Dermis blood vessel endothelial cell (primary cell): Measurements from ENCODE around the gene TBX10. TPM values are rescaled to one million over a fixed set of nuclear protein-coding genes. Genes with fewer than 3 reads are reported as not detected.
"Not testable (repeated sequence)": the region's sequence is repeated elsewhere in the genome, so short reads cannot be mapped to it uniquely, and the experiment has no call there.

Experiments used
- DNase-seq: peaks from one replicate; pipeline ENCODE4 v3.0.0; 2010
- total RNA-seq: library from RNA; depleted of rRNA; stranded (reverse); fragments of >200 nt; gene quantifications from 2 replicates; pipeline ENCODE4 v1.2.3, GENCODE V29; 2014

Gene TBX10
- total RNA-seq, 1 donor from 2014 or later, result not detected

DNA sequence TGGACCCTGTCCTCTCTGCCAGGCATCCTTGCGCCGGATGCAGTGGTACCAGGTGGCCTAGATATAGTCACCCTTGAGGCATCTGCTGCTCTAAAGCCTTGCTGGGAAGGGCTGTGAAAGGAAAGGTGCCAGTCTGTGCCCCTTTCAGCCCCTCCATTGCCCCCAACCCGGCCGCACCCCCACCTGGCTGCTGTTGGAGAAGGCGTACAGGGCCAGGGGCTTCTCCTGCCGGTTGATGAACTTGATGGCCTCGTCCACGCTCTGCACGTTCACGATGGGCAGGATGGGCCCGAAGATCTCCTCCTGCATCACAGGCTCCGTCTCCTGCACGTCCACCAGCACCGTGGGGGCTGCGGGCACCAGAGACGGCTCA, 24.6 kb upstream of the TBX10 start:
- DNase-seq, result no peak

DNA sequence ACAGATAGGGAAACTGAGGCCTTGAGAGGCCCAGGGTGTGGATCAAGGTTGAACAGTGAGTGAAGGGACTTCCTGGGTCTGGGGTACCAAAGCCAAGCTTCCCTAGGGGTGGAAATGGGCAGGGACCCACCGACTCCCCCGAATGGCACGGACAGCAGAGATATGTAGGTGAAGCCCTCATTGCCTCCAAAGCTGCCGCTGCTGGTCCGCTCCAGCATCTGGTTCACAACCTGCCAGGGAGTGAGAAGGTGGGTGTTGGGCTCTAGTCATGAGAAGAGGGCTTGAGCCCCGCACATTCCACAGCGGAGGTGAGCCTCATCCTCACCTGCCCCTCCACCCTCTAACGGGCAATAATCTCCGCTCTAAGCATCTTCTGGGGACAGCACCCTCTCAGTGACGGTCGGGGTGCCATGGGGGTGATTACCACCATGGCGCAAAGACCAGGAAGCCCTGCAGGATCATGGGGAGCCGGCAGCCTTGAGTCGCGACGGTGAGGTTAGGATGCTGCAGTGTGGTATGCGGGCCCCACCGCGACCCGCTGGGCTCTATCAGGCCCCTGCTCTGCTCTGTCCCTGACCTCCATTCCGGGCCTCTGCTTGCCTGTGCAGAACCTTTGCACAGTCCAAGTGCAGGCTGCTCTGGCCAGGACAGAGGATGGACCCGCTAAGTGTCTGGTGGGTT, 24.1 kb upstream of the TBX10 start:
- DNase-seq, result no peak

DNA sequence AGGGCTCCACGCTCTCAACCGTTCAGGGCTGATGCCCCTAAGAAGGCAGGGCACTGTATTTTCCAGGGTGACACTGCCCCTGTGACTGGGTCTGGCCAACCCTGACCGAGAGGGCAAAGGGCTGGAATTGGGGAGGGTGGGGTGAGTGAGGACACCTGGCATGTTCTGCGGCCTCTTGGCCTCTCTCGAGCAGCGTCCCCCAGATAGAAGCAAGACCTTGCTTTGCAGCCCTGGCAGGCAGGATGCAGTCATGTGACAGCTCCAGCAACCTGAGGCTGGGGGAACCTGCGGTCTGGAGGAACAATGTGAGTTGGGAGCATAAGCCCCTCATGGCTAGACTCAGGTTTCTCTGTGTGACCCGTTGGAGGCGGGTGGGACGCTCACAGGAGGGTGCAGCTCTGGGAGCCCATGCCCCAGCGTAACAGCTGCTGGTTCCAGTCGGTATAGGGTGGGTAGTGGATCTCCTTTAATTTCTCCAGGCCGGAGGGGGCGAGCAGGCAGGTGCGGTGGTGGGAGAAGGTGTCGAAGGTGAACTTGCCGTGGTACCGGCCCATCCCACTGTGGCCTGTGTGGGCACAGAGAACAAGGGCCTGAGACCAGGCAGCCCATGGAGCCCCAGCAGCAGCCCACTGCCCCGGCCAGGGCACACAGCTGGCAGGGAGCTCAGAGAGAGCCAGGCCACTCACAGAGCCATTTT, 23.4 kb upstream of the TBX10 start:
- DNase-seq, result no peak

DNA sequence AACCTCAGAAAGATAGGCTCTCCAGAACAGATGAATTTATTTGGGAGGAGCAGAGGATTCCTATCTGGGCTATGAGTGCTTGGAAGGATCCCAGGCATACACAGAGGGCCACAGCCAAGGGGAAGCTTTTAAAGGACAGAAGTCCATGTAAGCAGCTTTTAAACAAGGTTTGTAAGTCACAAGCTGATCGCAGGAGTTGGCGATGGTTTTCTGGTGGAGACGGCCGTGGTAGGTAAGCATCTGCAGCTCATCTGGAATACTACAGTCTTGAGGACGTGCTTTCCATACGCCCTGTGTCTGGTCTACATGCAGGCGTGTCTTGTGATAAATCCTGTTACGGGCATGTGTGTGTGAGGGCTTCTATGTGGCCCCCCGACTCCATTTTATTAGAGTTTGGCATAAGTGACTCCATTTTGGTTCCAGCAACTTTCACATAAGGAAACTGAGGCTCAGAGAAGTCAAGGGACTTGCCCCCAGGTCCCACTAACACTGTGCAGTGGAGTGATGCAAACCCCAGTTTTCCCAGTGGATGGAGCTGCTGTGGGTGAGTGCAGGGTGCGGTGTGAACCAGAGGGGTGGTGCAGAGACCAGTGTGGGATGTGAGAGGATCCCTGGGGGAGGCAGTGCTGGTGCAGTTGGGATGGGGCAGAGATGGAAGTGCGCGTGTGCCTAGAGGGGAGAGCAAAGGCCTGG, 22.7 kb upstream of the TBX10 start:
- DNase-seq, result no peak

DNA sequence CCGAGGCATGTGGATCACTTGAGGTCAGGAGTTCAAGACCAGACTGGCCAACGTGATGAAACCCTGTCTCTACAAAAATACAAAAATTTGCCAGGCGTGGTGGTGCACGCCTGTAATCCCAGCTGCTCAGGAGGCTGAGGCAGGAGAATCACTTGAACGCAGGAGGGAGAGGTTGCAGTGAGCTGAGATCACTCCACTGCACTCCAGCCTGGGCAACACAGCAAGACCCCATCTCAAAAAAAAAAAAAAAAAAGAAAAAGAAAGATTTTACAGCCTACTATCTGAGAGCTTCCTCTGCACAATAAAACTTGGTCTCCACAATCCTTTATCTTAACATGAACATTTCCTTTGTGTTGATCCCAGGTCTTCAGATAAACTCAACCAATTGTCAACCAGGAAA, 21.2 kb upstream of the TBX10 start:
- DNase-seq, result not testable (repeated sequence)

DNA sequence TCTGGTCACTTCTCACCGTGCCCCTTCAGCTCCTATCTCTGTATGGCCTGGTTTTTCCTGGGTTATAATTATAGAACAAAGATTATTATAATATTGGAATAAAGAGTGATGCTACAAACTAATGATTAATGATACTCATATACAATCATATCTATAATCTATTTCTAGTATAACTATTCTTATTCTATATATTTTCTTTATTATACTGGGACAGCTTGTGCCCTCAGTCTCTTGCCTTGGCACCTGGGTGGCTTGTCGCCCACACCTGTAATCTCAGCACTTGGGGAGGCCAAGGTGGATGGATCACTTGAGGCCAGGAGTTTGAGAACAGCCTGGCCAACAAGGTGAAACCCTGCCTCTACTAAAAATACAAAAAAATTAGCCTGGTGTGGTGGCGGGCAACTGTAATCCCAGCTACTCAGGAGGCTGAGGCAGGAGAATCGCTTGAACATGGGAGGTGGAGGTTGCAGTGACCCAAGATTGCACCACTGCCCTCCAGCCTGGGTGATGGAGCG, 20.1 kb upstream of the TBX10 start:
- not testable (repeated sequence) for DNase-seq

DNA sequence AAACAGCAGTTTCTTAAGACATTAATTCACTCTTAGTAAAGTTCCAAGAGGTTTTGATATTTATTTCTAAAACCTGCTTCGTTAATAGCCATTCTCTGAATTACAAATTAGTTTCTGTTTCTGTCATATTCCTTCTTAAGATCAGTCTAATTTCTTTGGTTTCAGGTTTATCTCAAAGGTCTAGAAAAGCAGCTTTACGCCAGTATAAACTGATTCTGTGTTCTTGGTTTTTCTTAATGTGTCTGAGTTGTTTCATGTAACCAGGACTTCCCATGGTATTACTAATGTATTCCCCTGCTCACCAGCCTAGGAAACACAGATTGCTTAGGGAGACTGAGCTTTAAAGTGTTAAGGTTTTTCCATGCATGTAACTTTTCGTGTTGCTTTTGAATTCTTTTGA, 17.7 kb upstream of the TBX10 start:
- no peak for DNase-seq

DNA sequence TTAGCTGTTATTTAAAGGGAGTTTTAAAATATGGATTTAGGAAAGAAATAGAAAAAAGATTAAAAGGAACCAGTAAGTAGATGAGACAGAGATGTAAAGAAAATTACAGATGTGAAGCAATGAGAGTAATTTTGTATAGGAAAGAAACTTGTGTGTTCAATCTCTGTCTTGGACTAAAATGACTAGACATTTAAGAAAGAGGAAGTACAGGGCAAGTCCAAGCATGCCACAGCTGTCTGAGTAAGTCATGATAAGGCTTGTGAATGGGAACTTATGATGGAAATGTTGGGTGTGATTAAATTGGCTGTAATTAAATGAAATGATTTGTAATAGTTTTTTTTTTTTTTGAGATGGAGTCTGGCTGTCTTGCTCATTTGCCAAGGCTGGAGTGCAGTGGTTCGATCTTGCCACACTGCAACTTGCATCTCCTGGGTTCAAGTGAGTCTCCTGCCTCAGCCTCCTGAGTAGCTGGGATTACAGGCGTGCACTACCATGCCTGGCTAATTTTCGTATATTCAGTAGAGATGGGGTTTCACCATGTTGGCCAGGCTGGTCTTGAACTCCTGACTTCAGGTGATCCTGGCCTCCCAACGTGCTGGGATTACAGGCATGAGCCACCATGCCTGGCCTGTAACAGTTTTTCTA, 16.8 kb upstream of the TBX10 start:
- DNase-seq, result peak; percentile 23

DNA sequence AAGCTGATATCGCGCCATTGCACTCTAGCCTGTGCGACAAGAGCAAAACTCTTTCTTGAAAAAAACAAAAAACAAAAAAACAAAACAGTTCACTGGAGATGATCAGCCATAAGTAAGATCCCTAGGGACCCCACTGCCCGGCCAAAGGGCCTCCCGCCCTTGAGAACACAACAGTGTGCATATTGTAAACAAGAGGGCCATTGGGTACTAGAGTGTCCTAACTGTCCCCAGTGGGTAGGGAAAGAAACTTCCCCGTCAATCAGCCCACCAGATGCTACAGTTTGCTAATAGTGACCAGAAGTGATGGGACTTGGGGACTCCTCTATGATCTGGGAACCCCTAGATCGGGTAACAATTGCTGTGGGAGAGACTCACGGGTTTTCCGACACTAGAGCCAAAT, 14.7 kb upstream of the TBX10 start:
- no peak for DNase-seq

DNA sequence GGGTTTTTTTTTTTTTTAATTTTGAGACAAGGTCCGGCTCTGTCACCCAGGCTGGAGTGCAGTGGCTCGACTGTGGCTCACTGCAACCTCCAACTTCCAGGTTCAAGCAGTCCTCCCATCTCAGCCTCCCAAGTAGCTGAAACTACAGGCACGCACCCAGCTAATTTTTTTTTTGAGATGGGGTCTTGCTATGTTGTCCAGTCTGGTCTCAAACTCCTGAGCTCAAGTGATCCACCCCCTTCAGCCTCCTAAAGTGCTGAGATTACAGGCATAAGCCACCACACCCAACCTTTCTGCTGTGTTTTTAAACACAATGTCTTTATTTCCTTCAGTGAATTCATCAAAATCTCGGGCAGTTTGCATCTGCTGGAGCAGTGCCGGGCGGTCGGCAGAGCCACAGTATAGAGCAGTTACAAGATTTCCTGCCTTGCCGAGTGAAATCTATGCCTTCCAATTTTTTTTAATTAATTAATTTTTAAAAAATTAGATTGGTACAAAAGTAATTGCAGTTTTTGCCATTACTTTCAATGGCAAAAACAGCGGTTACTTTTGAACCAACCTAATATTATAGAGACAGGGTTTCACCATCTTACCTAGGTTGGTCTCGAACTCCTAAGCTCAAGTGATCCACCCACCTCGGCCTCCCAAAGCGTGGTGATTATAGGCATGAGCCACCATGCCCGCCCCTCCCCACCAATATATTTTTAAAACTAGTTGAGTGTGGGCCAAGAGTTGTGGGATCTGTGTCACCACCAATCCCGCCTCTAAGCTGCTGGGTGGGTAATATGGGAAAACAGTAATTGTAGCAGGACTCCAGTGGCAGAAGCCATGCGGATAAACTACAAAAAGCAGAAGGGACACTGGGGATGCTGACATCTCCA, 13.6 kb upstream of the TBX10 start:
- DNase-seq, result no peak

DNA sequence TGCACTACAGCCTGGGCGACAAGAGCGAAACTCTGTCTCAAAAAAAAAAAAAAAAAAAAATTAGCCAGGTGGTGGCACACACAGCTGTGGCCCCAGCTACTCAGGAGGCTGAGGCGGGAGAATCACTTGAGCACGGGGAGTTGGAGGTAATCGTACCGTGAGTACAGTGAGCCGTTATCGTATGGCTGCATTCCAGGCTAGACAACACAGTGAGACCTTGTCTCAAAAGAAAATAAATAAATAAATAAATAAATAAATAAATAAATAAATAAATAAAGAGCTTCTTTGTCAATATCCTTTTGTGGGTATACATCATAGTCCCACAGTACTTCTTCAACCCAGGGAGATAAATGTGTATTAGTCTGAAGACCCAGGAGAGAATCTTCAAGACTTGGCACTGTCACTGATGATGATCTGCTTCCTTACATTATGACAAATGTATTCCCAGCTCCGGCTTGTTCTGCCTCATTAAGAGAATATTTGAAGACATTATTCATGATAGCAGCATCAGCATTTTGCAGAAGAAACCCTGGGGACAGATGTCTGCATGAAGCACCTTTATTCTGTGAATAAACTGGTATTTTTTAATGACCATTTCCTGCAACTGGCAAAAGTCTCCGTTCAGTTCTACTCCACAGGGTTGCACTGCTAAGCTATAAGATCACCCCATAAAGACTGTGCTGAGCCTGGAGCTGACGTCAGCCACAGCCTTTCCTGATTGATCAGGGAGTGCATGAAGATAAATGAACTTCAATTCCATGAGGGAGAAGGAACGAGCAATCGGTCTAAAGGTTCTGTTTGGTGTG, 12.6 kb upstream of the TBX10 start:
- no peak for DNase-seq

DNA sequence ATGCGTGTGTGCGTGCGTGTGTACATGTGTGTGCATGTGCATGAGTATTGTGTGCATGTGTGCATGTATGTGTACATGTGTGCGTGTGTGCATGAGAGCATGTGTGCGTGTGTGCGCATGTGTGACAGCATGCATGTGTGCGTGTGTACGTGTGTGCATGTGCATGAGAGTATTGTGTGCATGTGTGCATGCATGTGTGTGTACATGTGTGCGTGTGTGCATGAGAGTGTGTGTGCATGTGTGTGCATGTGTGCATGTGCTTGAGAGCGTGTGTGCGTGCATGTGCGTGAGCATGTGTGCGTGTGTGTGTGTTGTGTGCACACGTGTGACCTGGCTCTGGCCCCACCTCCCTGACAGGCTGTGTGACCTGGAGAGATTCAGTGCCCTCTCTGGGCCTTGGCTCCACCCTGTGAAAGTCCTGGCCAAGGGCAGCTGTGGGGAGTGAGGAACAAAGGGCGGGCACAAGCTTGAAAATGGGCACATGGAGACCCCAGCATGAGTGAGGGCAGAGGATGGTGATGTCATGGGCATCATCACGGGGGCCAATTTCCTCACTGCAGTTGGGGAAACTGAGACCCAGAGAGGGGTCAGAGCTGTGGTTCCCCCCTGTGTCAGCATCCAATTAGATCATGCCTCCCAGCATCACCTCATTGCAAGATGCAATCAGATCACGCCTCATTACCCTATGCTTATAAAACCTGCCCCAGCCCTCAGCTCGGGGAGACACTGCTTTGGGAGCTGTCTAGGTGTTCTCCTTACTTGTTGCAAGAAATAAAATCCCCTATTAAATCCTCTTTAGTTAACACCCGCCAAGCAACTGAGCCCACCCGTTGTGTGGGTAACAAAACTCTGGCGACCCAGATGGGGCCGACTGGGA, 10.3 kb upstream of the TBX10 start:
- no peak for DNase-seq

DNA sequence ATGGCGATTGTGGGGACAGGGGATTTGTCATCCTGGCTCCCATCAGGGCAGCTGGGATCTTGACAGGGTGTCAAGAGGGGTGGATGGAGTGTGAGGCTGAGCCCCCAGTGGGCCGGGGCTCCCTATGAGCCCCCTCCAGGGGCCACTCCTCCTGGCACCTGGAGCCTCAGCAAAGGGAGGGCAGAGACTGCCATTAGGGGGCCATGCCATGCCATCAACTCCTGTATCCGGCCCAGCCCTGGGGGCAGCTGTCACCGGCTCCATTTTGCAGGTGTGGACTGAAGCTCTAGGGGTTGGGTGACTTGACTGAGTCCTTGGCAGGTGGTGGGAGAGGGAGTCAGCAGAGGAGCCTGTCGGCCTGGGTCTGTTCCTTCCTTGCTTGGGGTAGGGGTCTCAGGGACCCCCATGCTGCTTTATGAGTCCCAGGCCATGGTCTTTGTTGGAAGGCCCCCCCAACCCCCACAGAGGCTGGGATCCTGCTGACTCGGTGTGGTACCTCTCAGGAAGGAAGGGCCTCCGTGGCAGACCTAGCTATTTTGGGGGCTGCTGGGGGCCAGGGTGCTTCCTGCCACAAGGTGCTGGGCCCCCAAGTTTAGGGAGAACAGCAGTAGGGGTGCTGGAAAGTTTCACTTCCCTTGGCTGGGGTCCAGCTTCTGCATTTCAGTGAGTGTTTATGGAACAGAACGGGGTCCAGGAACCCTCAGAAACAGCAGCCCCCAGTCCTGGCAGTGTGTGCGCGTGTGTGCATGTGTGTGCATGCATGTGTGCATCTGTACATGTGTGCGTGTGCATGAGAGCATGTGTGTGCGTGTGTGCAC, 9.4 kb upstream of the TBX10 start:
- DNase-seq, result no peak

DNA sequence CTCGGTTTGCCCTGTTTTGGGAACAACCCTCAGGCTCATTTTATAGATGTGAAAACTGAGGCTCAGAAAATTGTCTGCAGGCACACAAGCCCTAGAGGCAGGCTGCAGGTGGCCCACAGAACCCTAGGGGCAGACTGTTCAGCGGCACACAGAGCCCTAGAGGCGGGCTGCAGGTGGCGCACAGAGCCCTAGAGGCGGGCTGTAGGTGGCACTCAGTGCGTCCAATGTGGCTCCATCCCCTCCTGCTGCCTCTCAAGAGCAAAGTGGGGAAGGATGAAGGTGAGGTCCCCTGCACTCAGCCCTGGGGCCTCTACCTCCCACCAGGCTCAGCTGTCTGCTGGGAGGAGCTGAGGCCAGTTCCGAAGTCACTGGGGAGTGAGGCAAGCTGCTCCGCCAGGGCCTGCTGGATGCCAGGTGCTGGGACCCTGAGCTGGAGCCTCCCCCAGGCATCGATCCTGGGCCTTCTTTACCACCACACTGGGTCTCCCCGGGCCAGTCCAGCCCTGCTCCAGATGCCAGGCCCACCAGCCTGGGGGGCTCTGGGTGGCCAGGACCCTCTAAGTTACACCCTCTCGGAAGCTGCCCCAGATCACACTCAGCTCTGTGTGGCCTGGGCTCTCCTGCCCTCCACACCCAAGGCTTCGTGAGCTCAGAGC, 8.7 kb upstream of the TBX10 start:
- peak; percentile 38 for DNase-seq

DNA sequence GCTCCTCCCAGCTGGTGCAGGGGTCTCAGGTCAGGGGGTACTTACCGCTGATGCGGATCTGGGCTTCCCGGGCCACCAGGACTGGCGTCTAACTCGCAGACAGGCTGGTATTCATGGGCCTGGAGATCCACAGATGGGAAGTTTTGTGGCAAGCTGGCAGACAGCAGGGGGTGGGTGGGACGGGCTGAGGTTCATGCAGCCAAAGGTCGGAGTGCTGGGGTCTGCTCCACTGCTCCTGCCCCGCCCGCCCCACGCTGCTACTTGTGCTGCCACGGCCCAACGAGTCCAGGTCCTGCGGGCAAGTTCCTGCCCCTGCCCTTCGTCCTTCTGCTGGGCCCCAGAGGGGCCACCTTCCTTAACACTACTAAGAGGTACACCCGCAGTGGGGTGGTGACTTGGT, 7.9 kb upstream of the TBX10 start:
- no peak for DNase-seq

DNA sequence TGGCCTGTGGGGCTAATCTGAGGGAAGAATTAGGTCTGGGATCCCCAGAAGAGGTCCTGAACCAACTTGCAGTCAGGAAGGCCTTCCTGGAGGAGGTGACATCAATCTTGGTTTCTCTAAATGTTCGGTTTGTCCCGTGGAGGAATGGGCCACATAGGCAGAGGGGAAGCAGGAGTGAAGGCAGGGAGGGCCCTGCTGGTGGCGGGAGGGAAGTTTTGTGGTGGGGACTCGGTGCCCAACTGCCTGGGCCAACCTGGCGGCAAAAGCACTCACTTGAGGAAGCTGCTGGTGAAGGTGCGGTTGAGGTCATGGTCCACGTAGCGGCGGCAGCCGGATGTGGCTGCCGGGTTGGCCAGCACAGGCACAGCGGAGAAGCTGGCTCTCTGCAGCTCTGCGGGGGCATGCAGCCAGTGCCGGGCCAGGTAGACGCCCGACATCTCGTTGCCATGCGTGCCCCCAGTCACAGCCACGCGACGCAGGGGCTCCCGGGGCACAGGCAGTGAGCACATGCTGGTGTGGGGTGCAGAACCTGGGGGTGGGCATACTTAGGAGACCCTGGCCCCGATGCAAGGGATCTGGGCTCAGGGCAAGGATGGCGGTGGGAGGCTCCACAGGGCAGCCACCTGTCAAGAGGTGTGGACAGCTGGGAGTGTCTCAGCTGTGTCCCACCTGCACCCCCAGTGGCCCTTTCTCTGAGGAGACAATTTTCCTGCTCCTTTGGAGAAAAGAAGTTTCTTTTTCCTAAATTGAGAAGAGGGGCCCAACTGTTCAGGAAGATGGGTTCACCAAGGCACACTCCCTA, 7.2 kb upstream of the TBX10 start:
- DNase-seq, result no peak

DNA sequence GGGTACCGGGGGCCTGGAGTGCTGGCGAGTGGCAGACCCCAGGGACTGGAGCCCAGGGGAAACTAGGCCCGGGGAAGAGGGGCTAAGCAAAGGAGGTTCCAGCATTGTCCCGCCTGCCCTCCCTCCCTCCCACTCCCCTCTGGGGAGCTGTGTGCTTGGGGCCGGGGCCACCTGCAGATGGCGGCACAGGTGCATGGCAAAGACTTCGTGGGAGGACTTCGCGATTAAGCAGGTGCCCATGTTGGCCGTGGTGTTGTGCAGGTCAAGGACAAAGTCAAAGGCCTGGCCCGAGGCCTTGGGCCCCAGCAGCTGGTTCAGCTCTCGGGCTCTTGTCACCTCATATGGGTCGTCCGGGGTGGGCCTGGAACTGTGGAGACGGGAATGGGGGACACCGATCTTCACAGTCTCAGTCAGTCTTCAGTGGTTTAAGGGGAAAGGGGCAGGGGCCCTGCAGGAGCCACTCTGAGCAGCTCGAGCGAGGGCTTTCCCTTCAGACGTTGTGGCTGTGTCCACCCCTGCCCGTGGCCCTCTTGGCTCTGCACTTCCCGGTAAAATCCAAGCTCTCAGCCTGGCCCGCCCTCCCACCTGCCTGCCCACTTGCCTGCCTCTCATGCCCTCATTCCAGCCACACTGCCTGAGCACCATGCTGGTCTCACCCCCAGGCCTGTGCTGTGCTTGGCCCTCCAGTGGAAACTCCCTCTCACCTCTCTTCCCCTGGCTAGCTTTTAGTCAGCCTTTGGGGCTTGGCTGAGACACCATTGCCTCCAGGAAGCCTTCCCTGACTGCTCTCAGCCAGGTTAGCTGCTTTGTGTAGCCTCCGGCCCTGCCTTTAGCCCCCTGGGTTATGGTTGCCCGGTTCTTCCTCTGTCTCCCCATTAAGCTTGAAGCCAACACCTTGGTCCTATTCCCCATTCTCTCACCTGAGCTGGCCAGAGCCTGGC, 6.2 kb upstream of the TBX10 start:
- DNase-seq, result no peak
